ENCODE results near the gene DAPK1.

DNA sequence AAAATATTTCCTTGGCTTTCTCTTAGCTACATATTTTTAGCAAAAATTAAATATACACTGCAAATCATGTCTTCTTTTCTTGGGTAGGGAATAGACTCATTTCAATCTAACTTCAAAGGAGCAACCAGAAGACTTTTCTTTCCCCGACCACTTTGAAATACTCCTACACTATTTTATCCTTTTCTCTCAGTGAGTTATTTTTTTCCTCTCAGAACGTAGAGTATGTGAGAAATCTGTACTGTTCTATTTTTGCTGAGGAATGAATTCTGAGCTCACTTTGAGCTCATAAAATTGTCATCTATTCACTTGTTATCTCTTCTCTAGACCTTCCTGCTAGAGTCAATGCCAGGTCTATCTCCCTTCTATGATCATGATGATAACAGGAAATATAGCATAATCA, 22.2 kb upstream of the DAPK1 start:
- TF ChIP-seq, protein P1, sequence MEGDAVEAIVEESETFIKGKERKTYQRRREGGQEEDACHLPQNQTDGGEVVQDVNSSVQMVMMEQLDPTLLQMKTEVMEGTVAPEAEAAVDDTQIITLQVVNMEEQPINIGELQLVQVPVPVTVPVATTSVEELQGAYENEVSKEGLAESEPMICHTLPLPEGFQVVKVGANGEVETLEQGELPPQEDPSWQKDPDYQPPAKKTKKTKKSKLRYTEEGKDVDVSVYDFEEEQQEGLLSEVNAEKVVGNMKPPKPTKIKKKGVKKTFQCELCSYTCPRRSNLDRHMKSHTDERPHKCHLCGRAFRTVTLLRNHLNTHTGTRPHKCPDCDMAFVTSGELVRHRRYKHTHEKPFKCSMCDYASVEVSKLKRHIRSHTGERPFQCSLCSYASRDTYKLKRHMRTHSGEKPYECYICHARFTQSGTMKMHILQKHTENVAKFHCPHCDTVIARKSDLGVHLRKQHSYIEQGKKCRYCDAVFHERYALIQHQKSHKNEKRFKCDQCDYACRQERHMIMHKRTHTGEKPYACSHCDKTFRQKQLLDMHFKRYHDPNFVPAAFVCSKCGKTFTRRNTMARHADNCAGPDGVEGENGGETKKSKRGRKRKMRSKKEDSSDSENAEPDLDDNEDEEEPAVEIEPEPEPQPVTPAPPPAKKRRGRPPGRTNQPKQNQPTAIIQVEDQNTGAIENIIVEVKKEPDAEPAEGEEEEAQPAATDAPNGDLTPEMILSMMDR (IDR thresholded peaks at IDR 0.05): no peak
- TF ChIP-seq POLR2A (IDR thresholded peaks at IDR 0.05) (no peak), POLR2AphosphoS5 (IDR thresholded peaks at IDR 0.05; ENCODE audit: insufficient read depth in 1 of 2, low read depth in 1 of 2) (no peak)

Data from vagina (tissue), 2 donors.